ENCODE measurements around the gene DIS3L2.

- TF ChIP-seq EZH2 (IDR thresholded peaks at IDR 0.05): no peak
- no peak for TF ChIP-seq POLR2AphosphoS5 (IDR thresholded peaks at IDR 0.05; ENCODE audit: borderline replicate concordance, low read depth, low read length)
- no peak for TF ChIP-seq FOXP2 (optimal IDR thresholded peaks at IDR 0.05; ENCODE audit: control extremely low read depth, extremely low read length, insufficient read depth)
Observed at GRCh38 chr2:231933916-231934401, 27.6 kb upstream of the DIS3L2 start.
